ENCODE measurements around the gene TNFRSF13B. TPM values are rescaled to one million over a fixed set of nuclear protein-coding genes. Genes with fewer than 3 reads are reported as not detected.
A peak's percentile ranks its signal among the peaks of the same experiment; 100 is the strongest.
"Not testable (repeated sequence)": the region's sequence is repeated elsewhere in the genome, so short reads cannot be mapped to it uniquely, and the experiment has no call there.

TNFRSF13B gene
- total RNA-seq, 2 experiments from 2014 or later, result 7.5 to 19.3 TPM

- Histone ChIP-seq H2AFZ (ENCODE audit: low read length) (no peak overlapping the region), H3K36me3 (ENCODE audit: insufficient read depth, low read length) (no peaks in the 10 kb centered on the region), H4K20me1 (ENCODE audit: insufficient read depth, low read length) (no peaks in the 10 kb centered on the region), H3K9me2 (ENCODE audit: insufficient read depth, low read length) (no peaks in the 10 kb centered on the region), H3K4me3 (ENCODE audit: low read depth, low read length, poor library complexity, severe bottlenecking) (no peak overlapping the region), H3K4me1 (ENCODE audit: insufficient read depth, low read length, poor library complexity, severe bottlenecking) (peaks cover 64% of the 10 kb centered on the region), H3K9me3 (ENCODE audit: low read length) (no peaks in the 10 kb centered on the region), H3K27ac (ENCODE audit: low read depth, low read length, poor library complexity, severe bottlenecking) (no peak overlapping the region), H3K4me2 (ENCODE audit: low read length) (peak overlapping the region; percentile 15; the same call in 1 of the 2 replicates), H3K79me2 (ENCODE audit: insufficient read depth, low read depth, low read length) (no peaks in the 10 kb centered on the region)
- no TSS peak for BruUV-seq (replicated peaks)
- TF ChIP-seq, protein P1, sequence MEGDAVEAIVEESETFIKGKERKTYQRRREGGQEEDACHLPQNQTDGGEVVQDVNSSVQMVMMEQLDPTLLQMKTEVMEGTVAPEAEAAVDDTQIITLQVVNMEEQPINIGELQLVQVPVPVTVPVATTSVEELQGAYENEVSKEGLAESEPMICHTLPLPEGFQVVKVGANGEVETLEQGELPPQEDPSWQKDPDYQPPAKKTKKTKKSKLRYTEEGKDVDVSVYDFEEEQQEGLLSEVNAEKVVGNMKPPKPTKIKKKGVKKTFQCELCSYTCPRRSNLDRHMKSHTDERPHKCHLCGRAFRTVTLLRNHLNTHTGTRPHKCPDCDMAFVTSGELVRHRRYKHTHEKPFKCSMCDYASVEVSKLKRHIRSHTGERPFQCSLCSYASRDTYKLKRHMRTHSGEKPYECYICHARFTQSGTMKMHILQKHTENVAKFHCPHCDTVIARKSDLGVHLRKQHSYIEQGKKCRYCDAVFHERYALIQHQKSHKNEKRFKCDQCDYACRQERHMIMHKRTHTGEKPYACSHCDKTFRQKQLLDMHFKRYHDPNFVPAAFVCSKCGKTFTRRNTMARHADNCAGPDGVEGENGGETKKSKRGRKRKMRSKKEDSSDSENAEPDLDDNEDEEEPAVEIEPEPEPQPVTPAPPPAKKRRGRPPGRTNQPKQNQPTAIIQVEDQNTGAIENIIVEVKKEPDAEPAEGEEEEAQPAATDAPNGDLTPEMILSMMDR (conservative IDR thresholded peaks at IDR 0.05; ENCODE audit: low read length), result no peak
- TF ChIP-seq EZH2phosphoT487 (IDR thresholded peaks at IDR 0.05; ENCODE audit: borderline replicate concordance, low read depth, low read length), result no peak
- CTCF ChIA-PET (ENCODE audit: unreplicated experiment), result no interaction called here
- intact Hi-C loops (cut with micrococcal nuclease; ENCODE audit: unreplicated experiment), result no loop called here
- POLR2A ChIA-PET, result no interaction called here
- no peak for DNase-seq (ENCODE audit: low spot score)
Observed at GRCh38 chr17:16980813-16981731, 9.2 kb upstream of the TNFRSF13B start.

DNA sequence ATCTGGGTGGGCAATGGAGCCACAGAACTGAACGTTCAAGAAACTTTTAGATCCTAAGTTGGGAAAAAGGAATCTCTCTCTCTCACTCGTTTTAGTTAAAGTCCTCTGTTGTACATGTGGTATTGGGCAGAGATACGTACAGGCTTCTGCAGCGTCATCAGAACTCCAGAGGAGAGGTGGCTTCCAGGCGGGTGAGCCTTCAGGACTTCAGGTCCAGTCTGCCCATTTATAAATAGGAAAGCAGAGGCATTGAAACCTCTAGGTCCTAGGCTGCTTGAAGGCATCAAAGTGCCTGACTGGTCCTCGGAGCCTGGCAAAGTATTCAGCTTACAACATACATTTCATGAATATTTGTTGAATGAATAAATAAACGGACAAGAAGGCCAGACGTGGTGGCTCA is 8.1 kb upstream of the TNFRSF13B start:
- TF ChIP-seq, protein P1 (conservative IDR thresholded peaks at IDR 0.05; ENCODE audit: low read length), result no peak
- no peak for TF ChIP-seq EZH2phosphoT487 (IDR thresholded peaks at IDR 0.05; ENCODE audit: borderline replicate concordance, low read depth, low read length)
- Histone ChIP-seq H3K4me3 (ENCODE audit: low read depth, low read length, poor library complexity, severe bottlenecking) (no peak overlapping the region), H3K79me2 (ENCODE audit: insufficient read depth, low read depth, low read length) (no peaks in the 10 kb centered on the region), H3K36me3 (ENCODE audit: insufficient read depth, low read length) (no peaks in the 10 kb centered on the region), H3K4me2 (ENCODE audit: low read length) (no peak overlapping the region), H3K4me1 (ENCODE audit: insufficient read depth, low read length, poor library complexity, severe bottlenecking) (peaks cover 72% of the 10 kb centered on the region), H2AFZ (ENCODE audit: low read length) (no peak overlapping the region), H3K27ac (ENCODE audit: low read depth, low read length, poor library complexity, severe bottlenecking) (no peak overlapping the region), H3K9me2 (ENCODE audit: insufficient read depth, low read length) (no peaks in the 10 kb centered on the region), H4K20me1 (ENCODE audit: insufficient read depth, low read length) (no peaks in the 10 kb centered on the region), H3K9me3 (ENCODE audit: low read length) (no peaks in the 10 kb centered on the region)
- DNase-seq (ENCODE audit: low spot score), result no peak
- BruUV-seq (replicated peaks), result no TSS peak
- intact Hi-C loops (cut with micrococcal nuclease; ENCODE audit: unreplicated experiment), result no loop called here
- POLR2A ChIA-PET, result no interaction called here
- CTCF ChIA-PET (ENCODE audit: unreplicated experiment), result interaction anchor here (2.0 kb wide), 1 partner anchor 8 kb away, joined by 4 read pairs; no protein-coding TSS in a partner anchor

GRCh38 chr17:16979237-16979823 is 7.4 kb upstream of the TNFRSF13B start:
- H3K36me3 ChIP-seq (ENCODE audit: insufficient read depth, low read length); H3K9me3 ChIP-seq (ENCODE audit: low read length); DNase-seq (ENCODE audit: low spot score); intact Hi-C loops (cut with micrococcal nuclease; ENCODE audit: unreplicated experiment); H3K79me2 ChIP-seq (ENCODE audit: insufficient read depth, low read depth, low read length); H3K4me3 ChIP-seq (ENCODE audit: low read depth, low read length, poor library complexity, severe bottlenecking); H4K20me1 ChIP-seq (ENCODE audit: insufficient read depth, low read length); H2AFZ ChIP-seq (ENCODE audit: low read length); H3K27ac ChIP-seq (ENCODE audit: low read depth, low read length, poor library complexity, severe bottlenecking); BruUV-seq (replicated peaks); H3K9me2 ChIP-seq (ENCODE audit: insufficient read depth, low read length): not testable (repeated sequence)
- Histone ChIP-seq H3K4me2 (ENCODE audit: low read length) (peak overlapping the region; percentile 73), H3K4me1 (ENCODE audit: insufficient read depth, low read length, poor library complexity, severe bottlenecking) (peaks cover 79% of the 10 kb centered on the region)
- CTCF ChIA-PET (ENCODE audit: unreplicated experiment), result interaction anchor here (2.0 kb wide), 1 partner anchor 9 kb away, joined by 4 read pairs; no protein-coding TSS in a partner anchor
- POLR2A ChIA-PET, result interaction anchor here (0.5 to 6.9 kb wide), 3 partner anchors 9 to 336 kb away, joined by 4 to 65 read pairs (median 5); no protein-coding TSS in a partner anchor

Measured in OCI-LY7 (cell line).